Measurements from ENCODE around the gene VCAN. TPM values are rescaled to one million over a fixed set of nuclear protein-coding genes. Genes with fewer than 3 reads are reported as not detected.

Gene VCAN
- total RNA-seq, 2 experiments from 2014 or later, result under 0.01 TPM; not detected in 1

- Histone ChIP-seq H3K9me3 (ENCODE audit: low read length) (0 out of 2 replicates have a peak, but pooled peaks cover 7% of the 10 kb centered on the region), H3K4me2 (ENCODE audit: low read length) (no peak overlapping the region), H3K4me1 (ENCODE audit: insufficient read depth, low read length, poor library complexity, severe bottlenecking) (no peaks in the 10 kb centered on the region), H3K36me3 (ENCODE audit: insufficient read depth, low read length) (no peaks in the 10 kb centered on the region), H3K27ac (ENCODE audit: low read depth, low read length, poor library complexity, severe bottlenecking) (no peak overlapping the region), H4K20me1 (ENCODE audit: insufficient read depth, low read length) (no peaks in the 10 kb centered on the region), H3K4me3 (ENCODE audit: low read depth, low read length, poor library complexity, severe bottlenecking) (no peak overlapping the region), H2AFZ (ENCODE audit: low read length) (no peak overlapping the region), H3K79me2 (ENCODE audit: insufficient read depth, low read depth, low read length) (no peaks in the 10 kb centered on the region), H3K9me2 (ENCODE audit: insufficient read depth, low read length) (no peaks in the 10 kb centered on the region)
- DNase-seq (ENCODE audit: low spot score), result no peak
- POLR2A ChIA-PET, result no interaction called here
- intact Hi-C loops (cut with micrococcal nuclease; ENCODE audit: unreplicated experiment), result no loop called here
- CTCF ChIA-PET (ENCODE audit: unreplicated experiment), result no interaction called here
- no TSS peak for BruUV-seq (replicated peaks)
- no peak for TF ChIP-seq CTCF (conservative IDR thresholded peaks at IDR 0.05; ENCODE audit: low read length)
- no peak for TF ChIP-seq EZH2phosphoT487 (IDR thresholded peaks at IDR 0.05; ENCODE audit: borderline replicate concordance, low read depth, low read length)
Measured at GRCh38 chr5:83453937-83454336, 17.6 kb upstream of the VCAN start.

- H2AFZ ChIP-seq (ENCODE audit: low read length), result no peak overlapping the region
- H3K36me3 ChIP-seq (ENCODE audit: insufficient read depth, low read length), result no peaks in the 10 kb centered on the region
- no peaks in the 10 kb centered on the region for H4K20me1 ChIP-seq (ENCODE audit: insufficient read depth, low read length)
- ChIA-PET POLR2A (no interaction called here), CTCF (ENCODE audit: unreplicated experiment) (no interaction called here)
- TF ChIP-seq CTCF (conservative IDR thresholded peaks at IDR 0.05; ENCODE audit: low read length) (no peak), EZH2phosphoT487 (IDR thresholded peaks at IDR 0.05; ENCODE audit: borderline replicate concordance, low read depth, low read length) (no peak)
- H3K79me2 ChIP-seq (ENCODE audit: insufficient read depth, low read depth, low read length), result no peaks in the 10 kb centered on the region
- no peak overlapping the region for H3K4me2 ChIP-seq (ENCODE audit: low read length)
- no TSS peak for BruUV-seq (replicated peaks)
- no peak overlapping the region for H3K4me3 ChIP-seq (ENCODE audit: low read depth, low read length, poor library complexity, severe bottlenecking)
- H3K27ac ChIP-seq (ENCODE audit: low read depth, low read length, poor library complexity, severe bottlenecking), result no peak overlapping the region
- no peaks in the 10 kb centered on the region for H3K4me1 ChIP-seq (ENCODE audit: insufficient read depth, low read length, poor library complexity, severe bottlenecking)
- no peak for DNase-seq (ENCODE audit: low spot score)
- intact Hi-C loops (cut with micrococcal nuclease; ENCODE audit: unreplicated experiment), result no loop called here
- no peaks in the 10 kb centered on the region for H3K9me3 ChIP-seq (ENCODE audit: low read length)
- H3K9me2 ChIP-seq (ENCODE audit: insufficient read depth, low read length), result no peaks in the 10 kb centered on the region
Measured at GRCh38 chr5:83464261-83464660, 7.3 kb upstream of the VCAN start.

DNA sequence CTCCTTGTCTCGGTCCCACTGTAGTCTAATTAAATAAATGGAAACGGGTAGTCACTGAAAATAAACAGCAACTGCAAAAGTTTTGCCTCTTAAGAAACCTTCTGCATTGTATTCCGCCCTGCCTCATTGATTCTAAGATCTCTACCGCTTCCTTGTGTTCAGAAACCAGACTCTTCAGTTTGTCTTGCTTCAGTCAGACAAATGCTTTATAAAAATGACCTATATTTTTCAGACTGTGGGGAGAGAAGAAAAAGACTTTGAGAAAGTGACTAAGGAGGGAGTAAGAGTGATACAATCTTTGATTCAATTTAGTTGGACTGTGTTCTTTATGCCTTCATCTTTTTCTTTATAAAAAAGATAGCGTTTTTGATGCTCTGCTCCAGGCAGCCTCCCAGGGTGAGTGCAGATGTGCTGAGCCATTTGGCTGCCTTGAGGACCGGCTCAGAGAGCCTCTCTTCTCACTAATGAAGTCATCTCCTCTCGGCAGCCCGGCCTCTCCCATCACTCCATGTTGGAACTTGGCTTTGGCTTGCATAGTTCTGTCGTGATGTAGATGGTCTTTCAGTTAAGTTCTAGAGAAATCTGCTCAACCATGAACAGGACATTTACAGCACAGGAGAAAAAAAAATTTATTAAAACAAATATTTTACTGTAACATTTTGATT lies 4.0 kb upstream of the VCAN start:
- Histone ChIP-seq H4K20me1 (ENCODE audit: insufficient read depth, low read length) (no peaks in the 10 kb centered on the region), H3K9me3 (ENCODE audit: low read length) (no peaks in the 10 kb centered on the region), H2AFZ (ENCODE audit: low read length) (no peak overlapping the region), H3K4me1 (ENCODE audit: insufficient read depth, low read length, poor library complexity, severe bottlenecking) (no peaks in the 10 kb centered on the region), H3K27ac (ENCODE audit: low read depth, low read length, poor library complexity, severe bottlenecking) (no peak overlapping the region), H3K79me2 (ENCODE audit: insufficient read depth, low read depth, low read length) (no peaks in the 10 kb centered on the region), H3K9me2 (ENCODE audit: insufficient read depth, low read length) (no peaks in the 10 kb centered on the region), H3K4me2 (ENCODE audit: low read length) (no peak overlapping the region), H3K4me3 (ENCODE audit: low read depth, low read length, poor library complexity, severe bottlenecking) (no peak overlapping the region), H3K36me3 (ENCODE audit: insufficient read depth, low read length) (no peaks in the 10 kb centered on the region)
- ChIA-PET CTCF (ENCODE audit: unreplicated experiment) (no interaction called here), POLR2A (interaction anchor here (0.5 kb wide), 1 partner anchor 1099 kb away, joined by 3 read pairs; no protein-coding TSS in a partner anchor)
- intact Hi-C loops (cut with micrococcal nuclease; ENCODE audit: unreplicated experiment), result no loop called here
- TF ChIP-seq CTCF (conservative IDR thresholded peaks at IDR 0.05; ENCODE audit: low read length) (no peak), EZH2phosphoT487 (IDR thresholded peaks at IDR 0.05; ENCODE audit: borderline replicate concordance, low read depth, low read length) (no peak)
- no TSS peak for BruUV-seq (replicated peaks)
- no peak for DNase-seq (ENCODE audit: low spot score)
